ENCODE results near the gene ZSCAN5A. TPM values are rescaled to one million over a fixed set of nuclear protein-coding genes. Genes with fewer than 3 reads are reported as not detected.
"Not testable (repeated sequence)": the region's sequence is repeated elsewhere in the genome, so short reads cannot be mapped to it uniquely, and the experiment has no call there.

The ZSCAN5A gene
- total RNA-seq, 4 donors from 2014 or later, result 5.9 to 10.0 (median 7.0) TPM

- no peak for TF ChIP-seq CTCF (IDR thresholded peaks at IDR 0.05; ENCODE audit: low read depth)
Observed at GRCh38 chr19:56201973-56202372, 112.7 kb downstream of the ZSCAN5A start, which contains the start of gene ZSCAN5C. Gene ZSCAN5C (plus strand): TSS chr19:56202273. CDS start chr19:56205914, 3,641 bp downstream.

- no peak for TF ChIP-seq CTCF (IDR thresholded peaks at IDR 0.05; ENCODE audit: low read depth)
Observed at GRCh38 chr19:56199687-56200086, 115.0 kb downstream of the ZSCAN5A start.

- not testable (repeated sequence) for TF ChIP-seq CTCF (IDR thresholded peaks at IDR 0.05; ENCODE audit: low read depth)
Observed at GRCh38 chr19:56197646-56198045, 117.0 kb downstream of the ZSCAN5A start, which contains the start of gene ZSCAN5B. Gene ZSCAN5B (minus strand): TSS chr19:56197783. CDS start chr19:56193052, 4,731 bp downstream.

GRCh38 chr19:56193981-56194640, 120.5 kb downstream of the ZSCAN5A start:
- no peak for TF ChIP-seq CTCF (IDR thresholded peaks at IDR 0.05; ENCODE audit: low read depth)

GRCh38 chr19:56191711-56192110, 122.9 kb downstream of the ZSCAN5A start:
- no peak for TF ChIP-seq CTCF (IDR thresholded peaks at IDR 0.05; ENCODE audit: low read depth)

- TF ChIP-seq CTCF (IDR thresholded peaks at IDR 0.05; ENCODE audit: low read depth), result no peak
Observed at GRCh38 chr19:56191115-56191514, 123.5 kb downstream of the ZSCAN5A start.

- no peak for TF ChIP-seq CTCF (IDR thresholded peaks at IDR 0.05; ENCODE audit: low read depth)
Observed at GRCh38 chr19:56189785-56190184, 124.9 kb downstream of the ZSCAN5A start.

All from subcutaneous adipose tissue (tissue), 4 donors.